ENCODE results near the gene APPL2.

The APPL2 gene

DNA sequence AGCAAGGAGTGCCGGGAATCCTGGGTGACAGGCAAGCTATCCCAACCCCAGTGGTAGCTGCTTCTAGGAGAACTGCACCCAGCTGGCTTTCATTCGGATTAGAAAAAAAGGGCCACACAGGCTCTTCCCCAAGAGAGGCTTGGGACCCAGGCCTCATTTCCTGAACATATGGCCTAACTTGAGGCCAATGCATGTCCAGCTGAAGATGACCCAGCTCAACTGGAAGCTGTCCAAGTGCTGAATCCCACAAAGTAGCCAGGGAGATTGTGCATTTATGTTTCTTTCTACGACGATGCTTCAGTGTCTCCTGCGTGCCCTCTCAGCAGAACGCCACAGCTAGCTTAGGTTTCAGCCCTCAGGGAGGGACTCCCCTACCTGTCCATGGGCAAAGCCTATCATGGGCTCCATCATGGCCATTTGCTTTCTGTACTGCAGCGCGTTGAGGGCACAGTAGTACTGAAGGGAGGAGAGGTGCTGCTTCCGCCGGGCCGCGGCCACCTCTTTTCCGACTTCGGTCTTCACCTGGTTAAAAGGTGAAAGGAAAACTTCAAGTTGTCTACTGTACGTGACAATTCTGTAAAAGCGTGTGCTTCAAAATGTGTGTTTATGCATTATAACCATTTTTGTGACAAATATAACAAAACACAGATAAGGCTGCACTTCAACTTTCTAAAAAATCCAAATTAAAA lies 29.1 kb downstream of the APPL2 start:
- no peak for DNase-seq (ENCODE audit: low read depth, low spot score)
- ChIA-PET CTCF (interaction anchor here (3.0 kb wide), 1 partner anchor 177 kb away, joined by 14 read pairs; no protein-coding TSS in a partner anchor), POLR2A (no interaction called here)
- TF ChIP-seq, protein P1, sequence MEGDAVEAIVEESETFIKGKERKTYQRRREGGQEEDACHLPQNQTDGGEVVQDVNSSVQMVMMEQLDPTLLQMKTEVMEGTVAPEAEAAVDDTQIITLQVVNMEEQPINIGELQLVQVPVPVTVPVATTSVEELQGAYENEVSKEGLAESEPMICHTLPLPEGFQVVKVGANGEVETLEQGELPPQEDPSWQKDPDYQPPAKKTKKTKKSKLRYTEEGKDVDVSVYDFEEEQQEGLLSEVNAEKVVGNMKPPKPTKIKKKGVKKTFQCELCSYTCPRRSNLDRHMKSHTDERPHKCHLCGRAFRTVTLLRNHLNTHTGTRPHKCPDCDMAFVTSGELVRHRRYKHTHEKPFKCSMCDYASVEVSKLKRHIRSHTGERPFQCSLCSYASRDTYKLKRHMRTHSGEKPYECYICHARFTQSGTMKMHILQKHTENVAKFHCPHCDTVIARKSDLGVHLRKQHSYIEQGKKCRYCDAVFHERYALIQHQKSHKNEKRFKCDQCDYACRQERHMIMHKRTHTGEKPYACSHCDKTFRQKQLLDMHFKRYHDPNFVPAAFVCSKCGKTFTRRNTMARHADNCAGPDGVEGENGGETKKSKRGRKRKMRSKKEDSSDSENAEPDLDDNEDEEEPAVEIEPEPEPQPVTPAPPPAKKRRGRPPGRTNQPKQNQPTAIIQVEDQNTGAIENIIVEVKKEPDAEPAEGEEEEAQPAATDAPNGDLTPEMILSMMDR (IDR thresholded peaks at IDR 0.05; ENCODE audit: insufficient read depth, low read length, missing control alignments) = no peak
- no peak overlapping the region for H3K4me3 ChIP-seq (ENCODE audit: low read depth, low read length)

DNA sequence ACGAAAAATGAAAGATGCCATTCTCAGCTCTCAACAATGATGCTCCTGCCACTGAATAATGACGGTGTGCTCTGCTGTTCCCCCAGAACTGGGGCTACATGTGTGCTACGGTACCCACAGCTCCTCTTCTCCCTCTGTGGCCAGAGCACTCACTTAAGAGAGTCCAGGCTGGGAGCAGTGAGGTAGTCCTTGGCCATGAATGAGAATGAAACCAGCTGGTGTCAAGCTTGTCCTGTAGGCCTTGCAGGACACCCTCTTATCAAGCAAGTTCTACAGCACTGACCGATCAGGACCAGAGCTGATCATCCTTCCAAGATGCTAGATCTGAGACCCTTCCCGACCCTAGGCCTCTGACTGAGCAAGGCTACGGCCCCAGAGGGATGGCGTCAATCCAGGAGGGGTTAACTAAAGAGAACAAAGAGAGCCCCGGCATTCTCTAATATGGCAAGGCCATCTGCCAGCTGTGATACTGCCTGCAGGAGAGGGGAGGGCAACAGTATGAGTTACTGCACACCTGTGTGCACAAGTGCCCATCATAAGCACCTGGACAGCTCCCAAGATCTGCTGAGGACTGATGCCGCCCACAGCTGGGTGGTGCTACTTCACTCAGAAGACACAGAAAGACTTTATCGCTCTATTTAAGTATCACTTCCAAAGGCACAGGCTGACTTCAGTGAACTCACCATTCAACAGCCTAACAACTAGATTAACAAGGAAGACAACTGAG lies 30.5 kb downstream of the APPL2 start:
- TF ChIP-seq, protein P1 (IDR thresholded peaks at IDR 0.05; ENCODE audit: insufficient read depth, low read length, missing control alignments) = no peak
- DNase-seq (ENCODE audit: low read depth, low spot score) = no peak
- no peak overlapping the region for H3K4me3 ChIP-seq (ENCODE audit: low read depth, low read length)
- CTCF ChIA-PET = interaction anchor here (0.9 to 3.0 kb wide), 5 partner anchors 13 to 179 kb away, joined by 3 to 14 read pairs (median 3); no protein-coding TSS in a partner anchor
- POLR2A ChIA-PET = interaction anchor here (0.7 to 1.0 kb wide), 3 partner anchors 15 to 28 kb away, joined by 3 to 4 read pairs (median 3); no protein-coding TSS in a partner anchor

DNA sequence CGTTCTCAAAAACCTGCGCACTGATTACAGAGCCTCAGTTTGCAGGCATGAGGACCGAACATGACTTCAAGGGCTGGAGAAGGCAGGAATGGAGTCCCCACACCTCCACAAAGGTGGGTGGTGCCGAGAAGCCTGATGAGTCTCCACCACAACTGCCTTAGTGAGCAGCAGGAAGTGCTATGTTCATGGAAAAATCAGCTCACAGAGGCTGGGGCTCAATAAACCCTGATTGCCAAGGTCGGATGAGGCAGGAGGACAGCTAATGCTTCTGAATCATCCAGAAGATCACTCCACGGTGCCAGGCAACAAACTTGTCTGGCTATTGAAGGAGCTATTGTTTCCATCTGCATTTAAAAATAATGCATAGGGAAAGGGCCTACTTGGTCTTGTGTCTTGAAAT lies 31.1 kb downstream of the APPL2 start:
- ChIA-PET CTCF (interaction anchor here (0.9 to 3.0 kb wide), 4 partner anchors 14 to 179 kb away, joined by 3 to 14 read pairs (median 4); no protein-coding TSS in a partner anchor), POLR2A (interaction anchor here (0.6 to 1.0 kb wide), 5 partner anchors 15 to 155 kb away, joined by 3 to 4 read pairs (median 3); no protein-coding TSS in a partner anchor)
- H3K4me3 ChIP-seq (ENCODE audit: low read depth, low read length) = no peak overlapping the region
- TF ChIP-seq, protein P1 (IDR thresholded peaks at IDR 0.05; ENCODE audit: insufficient read depth, low read length, missing control alignments) = no peak
- peak; percentile 49 for DNase-seq (ENCODE audit: low read depth, low spot score)

DNA sequence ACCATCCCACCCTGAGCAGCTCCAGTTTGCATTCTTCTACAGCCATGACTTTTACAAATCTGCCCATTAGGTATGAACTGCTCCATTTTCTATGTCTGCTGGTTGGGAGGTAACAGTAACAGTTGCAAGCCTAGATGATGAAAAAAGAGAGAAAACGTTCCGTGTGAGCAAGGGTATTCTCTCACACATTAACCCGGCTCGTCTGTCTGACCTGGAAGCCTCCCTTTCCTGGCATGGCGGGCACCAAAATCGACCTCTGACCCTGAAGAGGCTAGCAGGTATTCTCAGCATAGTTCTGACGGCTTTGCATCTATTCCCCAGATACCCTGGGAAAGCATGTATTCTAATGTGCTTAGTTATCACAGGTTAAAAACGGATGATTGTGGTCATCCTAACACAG lies 31.8 kb downstream of the APPL2 start:
- ChIA-PET POLR2A (no interaction called here), CTCF (interaction anchor here (3.0 kb wide), 1 partner anchor 180 kb away, joined by 14 read pairs; no protein-coding TSS in a partner anchor)
- H3K4me3 ChIP-seq (ENCODE audit: low read depth, low read length) = no peak overlapping the region
- TF ChIP-seq, protein P1 (IDR thresholded peaks at IDR 0.05; ENCODE audit: insufficient read depth, low read length, missing control alignments) = no peak
- DNase-seq (ENCODE audit: low read depth, low spot score) = no peak

DNA sequence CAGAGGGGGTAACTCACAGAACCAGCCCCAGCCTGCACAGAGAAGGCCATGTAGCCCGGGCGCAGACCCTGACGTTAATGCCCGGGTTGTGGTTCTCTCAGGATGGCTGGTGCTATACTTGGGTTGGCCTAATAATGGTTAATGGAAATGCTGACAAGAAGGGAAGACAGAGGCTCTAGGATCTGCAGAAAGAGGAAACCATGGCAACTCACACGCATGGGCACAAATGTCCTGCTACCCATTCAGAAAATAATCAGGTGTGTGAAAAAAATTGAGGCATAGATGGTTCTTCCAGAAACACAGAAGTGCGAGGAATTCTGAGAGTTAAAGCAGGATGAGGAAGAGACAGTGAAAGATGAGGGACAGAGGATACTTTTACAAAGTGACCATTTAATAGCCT lies 33.8 kb downstream of the APPL2 start:
- H3K4me3 ChIP-seq (ENCODE audit: low read depth, low read length) = no peak overlapping the region
- TF ChIP-seq, protein P1 (IDR thresholded peaks at IDR 0.05; ENCODE audit: insufficient read depth, low read length, missing control alignments) = no peak
- ChIA-PET CTCF (interaction anchor here (3.1 kb wide), 1 partner anchor 182 kb away, joined by 12 read pairs; no protein-coding TSS in a partner anchor), POLR2A (no interaction called here)
- DNase-seq (ENCODE audit: low read depth, low spot score) = no peak

DNA sequence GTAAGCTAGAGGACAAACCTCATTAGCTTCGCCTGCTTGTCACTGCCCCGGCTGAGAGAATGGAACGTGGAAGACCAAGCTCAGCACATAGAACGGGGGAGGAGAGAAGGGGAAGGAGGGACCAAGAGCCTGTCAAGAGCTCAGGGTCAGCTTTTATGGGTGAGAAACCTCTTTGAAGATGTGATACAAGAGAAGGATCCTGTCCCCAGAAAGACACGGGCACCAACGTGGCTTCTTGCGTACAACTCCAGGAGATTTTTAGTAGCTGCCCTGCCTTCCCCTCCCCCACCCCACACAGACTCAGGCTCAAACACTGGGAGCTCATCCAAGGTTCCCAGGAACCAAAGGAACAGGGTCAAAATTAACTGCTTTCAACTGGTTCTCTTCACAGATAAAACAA lies 34.7 kb downstream of the APPL2 start:
- no peak for DNase-seq (ENCODE audit: low read depth, low spot score)
- TF ChIP-seq, protein P1 (IDR thresholded peaks at IDR 0.05; ENCODE audit: insufficient read depth, low read length, missing control alignments) = no peak
- H3K4me3 ChIP-seq (ENCODE audit: low read depth, low read length) = no peak overlapping the region
- POLR2A ChIA-PET = interaction anchor here (0.8 to 0.9 kb wide), 2 partner anchors 11 to 182 kb away, joined by 4 read pairs; no protein-coding TSS in a partner anchor
- CTCF ChIA-PET = interaction anchor here (1.3 to 3.1 kb wide), 3 partner anchors 26 to 183 kb away, joined by 3 to 12 read pairs (median 4); no protein-coding TSS in a partner anchor

Data from AG04449 (cell line).